Neuronal stem cell (in vitro differentiated cells): ENCODE data around the gene VPS35L.

ENCODE experiments used
- DNase-seq: peaks from one replicate; pipeline ENCODE4 v3.0.0-alpha.2; 2013; ENCODE audit warnings: low spot score
- H2AFZ ChIP-seq: one replicate; pipeline ENCODE4 v1.6.1; 2013; ENCODE audit warnings: mild to moderate bottlenecking, low read length, inconsistent platforms
- H2AK5ac ChIP-seq: 2 replicates; pipeline ENCODE4 v1.6.1; 2013; ENCODE audit warnings: low read depth, mild to moderate bottlenecking, inconsistent platforms, low read length, moderate library complexity, mixed read lengths
- H2BK120ac ChIP-seq: 2 replicates; pipeline ENCODE4 v1.6.1; 2013; ENCODE audit warnings: low read depth, mild to moderate bottlenecking, inconsistent platforms, low read length, moderate library complexity, mixed read lengths
- H2BK12ac ChIP-seq: one replicate; pipeline ENCODE4 v1.6.1; 2013; ENCODE audit warnings: low read length, inconsistent platforms
- H2BK15ac ChIP-seq: 2 replicates; pipeline ENCODE4 v1.6.1; 2013; ENCODE audit warnings: mild to moderate bottlenecking, low read length, inconsistent platforms, mixed read lengths
- H2BK5ac ChIP-seq: one replicate; pipeline ENCODE4 v1.6.1; 2013; ENCODE audit warnings: inconsistent platforms, mild to moderate bottlenecking, low read length, moderate library complexity
- H3K14ac ChIP-seq: one replicate; pipeline ENCODE4 v1.6.1; 2013; ENCODE audit warnings: low read length, inconsistent platforms
- H3K18ac ChIP-seq: 2 replicates; pipeline ENCODE4 v1.6.1; 2013; ENCODE audit warnings: low read length, inconsistent platforms
- H3K23ac ChIP-seq: 2 replicates; pipeline ENCODE4 v1.6.1; 2013; ENCODE audit warnings: low read depth, mild to moderate bottlenecking, mixed read lengths, low read length, inconsistent platforms; ENCODE audit not compliant: poor library complexity
- H3K27ac ChIP-seq: replicated peaks from 3 replicates; pipeline ENCODE4 v1.5.1; 2013; ENCODE audit warnings: low read length, inconsistent platforms
- H3K27me3 ChIP-seq, 3 experiments: 2 replicates each; pipeline ENCODE4 v1.6.1; 2013; ENCODE audit warnings: low read length in 3 of 3, mild to moderate bottlenecking in 2 of 3, inconsistent platforms in 1 of 3, low read depth in 1 of 3, mixed read lengths in 1 of 3, moderate library complexity in 1 of 3; ENCODE audit not compliant: control insufficient read depth in 3 of 3, insufficient read depth in 3 of 3
- H3K36me3 ChIP-seq, 2 donors: replicated peaks in 1 of 2; 2 replicates each; pipeline ENCODE4 v1.6.1; 2013; ENCODE audit warnings: low read length in 2 of 2; ENCODE audit not compliant: control insufficient read depth in 2 of 2, insufficient read depth in 2 of 2
- H3K4ac ChIP-seq: 2 replicates; pipeline ENCODE4 v1.6.1; 2013; ENCODE audit warnings: inconsistent platforms, mild to moderate bottlenecking, low read length, moderate library complexity
- H3K4me1 ChIP-seq, 2 donors: 1 replicate in 1 of 2; 2 replicates in 1 of 2; pipeline ENCODE4 v1.6.1; 2013; ENCODE audit warnings: low read length in 2 of 2, low read depth in 1 of 2; ENCODE audit not compliant: control insufficient read depth in 2 of 2, insufficient read depth in 1 of 2
- H3K4me2 ChIP-seq: one replicate; pipeline ENCODE4 v1.6.1; 2013; ENCODE audit warnings: mild to moderate bottlenecking, low read length, inconsistent platforms; ENCODE audit not compliant: insufficient read depth, poor library complexity, severe bottlenecking
- H3K4me3 ChIP-seq, 2 donors: 2 replicates each; pipeline ENCODE4 v1.5.1; 2013; ENCODE audit warnings: low read length in 2 of 2, mild to moderate bottlenecking in 2 of 2, inconsistent platforms in 1 of 2, moderate library complexity in 1 of 2
- H3K79me1 ChIP-seq: one replicate; pipeline ENCODE4 v1.6.1; 2013; ENCODE audit warnings: low read depth, mild to moderate bottlenecking, inconsistent platforms, low read length, moderate library complexity
- H3K9ac ChIP-seq: one replicate; pipeline ENCODE4 v1.6.1; 2013; ENCODE audit warnings: mild to moderate bottlenecking, low read depth, low read length, inconsistent platforms; ENCODE audit not compliant: poor library complexity
- H3K9me3 ChIP-seq, 2 donors: replicated peaks in 1 of 2; 2 replicates each; pipeline versions ENCODE3 to v1.6.1; 2013; ENCODE audit warnings: low read length in 2 of 2, mild to moderate bottlenecking in 2 of 2, inconsistent platforms in 1 of 2, low read depth in 1 of 2, mixed read lengths in 1 of 2, moderate library complexity in 1 of 2; ENCODE audit not compliant: control insufficient read depth in 2 of 2, insufficient read depth in 1 of 2
- H4K8ac ChIP-seq: one replicate; pipeline ENCODE4 v1.6.1; 2013; ENCODE audit warnings: low read depth, mild to moderate bottlenecking, inconsistent platforms, low read length, moderate library complexity
- H4K91ac ChIP-seq: one replicate; pipeline ENCODE4 v1.6.1; 2013; ENCODE audit warnings: low read length, low read depth, mild to moderate bottlenecking, inconsistent platforms; ENCODE audit not compliant: poor library complexity
- whole genome bisulfite sequencing, 2 donors: extraction: QIAGEN DNeasy Blood & Tissue Kit; methylation state at CpG; one replicate each; pipeline ENCODE4 v1.1.7; 2013; ENCODE audit warnings: missing lambda C conversion rate in 2 of 2, mixed read lengths in 1 of 2; ENCODE audit not compliant: insufficient read length in 2 of 2, insufficient replicate concordance in 1 of 2; ENCODE audit errors: extremely low coverage in 2 of 2; 5-methylcytosine and 5-hydroxymethylcytosine counted together

VPS35L gene

DNA sequence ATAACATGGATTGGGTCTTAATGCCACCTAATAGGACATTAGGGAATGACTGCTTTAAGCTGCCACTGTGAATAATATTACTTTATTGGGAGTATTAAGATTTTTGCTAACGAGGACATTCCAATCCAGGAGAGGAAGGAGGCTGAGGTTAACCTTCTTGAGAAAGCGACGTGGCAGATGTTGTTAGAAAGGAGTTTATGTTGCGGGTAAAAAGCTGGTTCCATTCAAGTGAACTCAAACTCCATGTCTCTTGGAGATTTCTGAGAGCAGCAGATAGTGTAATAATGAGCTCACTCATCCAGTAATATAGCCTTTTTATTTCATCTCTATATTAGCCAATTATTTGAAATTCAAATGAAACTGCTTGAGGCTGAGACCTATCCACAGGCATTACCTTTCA lies 87.0 kb downstream of the VPS35L start:
- Histone ChIP-seq H3K4me3 (no peak overlapping the region), H2AK5ac (no peak overlapping the region), H3K79me1 (no peaks in the 10 kb centered on the region), H3K9me3 (no peaks in the 10 kb centered on the region), H2BK120ac (no peak overlapping the region), H3K4me1 (peaks cover 0 to 3% of the 10 kb centered on the region in 2 donors), H2BK12ac (no peak overlapping the region), H3K18ac (no peak overlapping the region), H3K4ac (no peak overlapping the region), H2AFZ (no peak overlapping the region), H4K8ac (no peak overlapping the region), H4K91ac (no peak overlapping the region), H3K4me2 (no peak overlapping the region), H3K36me3 (peaks cover 3 to 62% of the 10 kb centered on the region in 2 donors), H3K27ac (no peak overlapping the region), H3K14ac (no peak overlapping the region), H3K9ac (no peak overlapping the region), H3K27me3 (no peaks in the 10 kb centered on the region), H2BK15ac (no peak overlapping the region), H3K23ac (no peak overlapping the region), H2BK5ac (no peak overlapping the region)
- no CpG with 5 or more reads among the region's 4 CpGs for WGBS, 2 donors
- DNase-seq, result no peak

DNA sequence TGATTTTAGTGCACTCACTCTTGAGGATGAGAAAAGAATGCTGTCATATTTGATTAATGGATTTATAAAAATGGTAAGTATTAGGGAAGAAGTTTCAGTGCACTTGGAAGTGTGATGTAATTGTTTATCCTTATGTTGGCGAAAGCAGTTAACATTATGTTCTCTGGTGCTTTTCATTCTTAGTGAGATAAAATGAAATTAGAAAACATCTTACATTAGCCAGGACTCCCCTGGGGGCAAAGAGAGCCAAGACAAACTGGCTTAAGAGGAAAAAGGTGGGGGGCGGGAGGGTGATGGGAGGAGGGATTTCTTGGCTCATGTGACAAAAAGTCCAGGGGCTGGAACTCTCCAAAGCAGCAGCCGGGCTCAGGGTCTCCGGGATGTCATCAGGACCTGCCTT lies 89.4 kb downstream of the VPS35L start:
- Histone ChIP-seq H3K9me3 (no peaks in the 10 kb centered on the region), H3K4me3 (no peak overlapping the region), H2BK15ac (no peak overlapping the region), H3K14ac (no peak overlapping the region), H2BK120ac (no peak overlapping the region), H3K36me3 (peaks cover 1 to 62% of the 10 kb centered on the region in 2 donors), H3K27me3 (no peaks in the 10 kb centered on the region), H3K4ac (no peak overlapping the region), H3K18ac (no peak overlapping the region), H3K4me2 (no peak overlapping the region), H2AK5ac (no peak overlapping the region), H3K27ac (no peak overlapping the region), H3K23ac (no peak overlapping the region), H2AFZ (no peak overlapping the region), H3K79me1 (no peaks in the 10 kb centered on the region), H2BK12ac (no peak overlapping the region), H4K8ac (no peak overlapping the region), H2BK5ac (no peak overlapping the region), H4K91ac (no peak overlapping the region), H3K4me1 (peaks cover 0 to 3% of the 10 kb centered on the region in 2 donors), H3K9ac (no peak overlapping the region)
- DNase-seq, result no peak
- WGBS, 2 donors, result no CpG with 5 or more reads among the region's 4 CpGs

DNA sequence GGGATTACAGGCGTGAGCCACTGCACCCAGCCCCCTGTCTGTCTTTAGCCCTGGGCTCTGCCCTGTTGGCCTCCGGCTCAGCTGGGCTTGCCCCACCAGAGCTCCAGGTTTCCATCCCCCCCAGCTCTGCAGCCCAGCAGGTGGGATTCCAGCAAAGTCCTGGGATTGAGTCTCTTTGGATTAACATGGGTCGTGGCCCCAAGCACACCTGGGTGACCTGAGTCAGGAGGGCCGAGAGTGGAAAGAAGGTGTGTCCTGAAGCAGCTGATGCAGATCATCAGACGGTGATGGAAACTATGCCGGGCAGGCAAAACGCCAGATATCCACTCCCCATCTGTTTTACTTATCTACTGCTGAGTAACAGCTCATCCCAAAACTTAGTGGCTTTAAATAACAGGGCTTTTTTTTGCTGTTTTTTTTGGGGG lies 90.1 kb downstream of the VPS35L start:
- Histone ChIP-seq H4K8ac (no peak overlapping the region), H2BK12ac (no peak overlapping the region), H3K4me2 (no peak overlapping the region), H4K91ac (no peak overlapping the region), H3K79me1 (no peaks in the 10 kb centered on the region), H2BK120ac (no peak overlapping the region), H3K9me3 (no peaks in the 10 kb centered on the region), H2AK5ac (no peak overlapping the region), H3K14ac (no peak overlapping the region), H3K4me3 (no peak overlapping the region), H3K4me1 (peaks cover 0 to 3% of the 10 kb centered on the region in 2 donors), H3K36me3 (peaks cover 1 to 57% of the 10 kb centered on the region in 2 donors), H3K27me3 (no peaks in the 10 kb centered on the region), H3K4ac (no peak overlapping the region), H2AFZ (no peak overlapping the region), H3K27ac (no peak overlapping the region), H2BK5ac (no peak overlapping the region), H3K23ac (no peak overlapping the region), H3K9ac (no peak overlapping the region), H3K18ac (no peak overlapping the region), H2BK15ac (no peak overlapping the region)
- WGBS, 2 donors, result no CpG with 5 or more reads among the region's 7 CpGs
- no peak for DNase-seq

DNA sequence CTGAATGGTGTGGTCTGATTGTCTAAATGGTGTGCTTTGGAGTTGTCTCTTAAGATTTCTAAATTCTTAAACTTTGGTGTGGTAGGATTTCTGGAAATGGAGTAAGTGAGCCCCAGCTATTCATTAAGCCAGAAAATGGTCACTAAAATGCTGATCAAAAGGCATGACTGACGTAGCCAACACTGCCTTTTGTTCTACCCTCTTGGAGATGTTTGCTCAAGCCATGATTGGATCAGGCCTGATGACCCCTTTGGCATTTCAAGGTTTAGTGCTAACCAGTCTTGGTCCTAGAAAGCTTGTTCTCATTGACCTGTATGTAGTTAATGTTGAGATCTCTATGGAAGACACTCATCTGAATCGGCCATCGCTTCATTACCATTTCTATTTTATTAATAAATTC lies 94.5 kb downstream of the VPS35L start:
- H3K36me3 ChIP-seq, result peaks cover 9 to 68% of the 10 kb centered on the region in 2 donors

More for the DNA sequence above, 94.5 kb downstream of the VPS35L start:
- no peak overlapping the region for H3K9ac ChIP-seq
- no CpG with 5 or more reads among the region's 3 CpGs for WGBS, 2 donors
- no peak overlapping the region for H3K4ac ChIP-seq
- H4K91ac ChIP-seq, result no peak overlapping the region
- H3K4me2 ChIP-seq, result no peak overlapping the region
- H3K9me3 ChIP-seq, result no peaks in the 10 kb centered on the region
- H2BK120ac ChIP-seq, result no peak overlapping the region
- H4K8ac ChIP-seq, result no peak overlapping the region
- H2BK15ac ChIP-seq, result no peak overlapping the region
- DNase-seq, result no peak
- no peak overlapping the region for H2BK12ac ChIP-seq
- H3K4me3 ChIP-seq, result no peak overlapping the region
- no peak overlapping the region for H3K23ac ChIP-seq
- H3K4me1 ChIP-seq, result peaks cover 0 to 2% of the 10 kb centered on the region in 2 donors
- no peak overlapping the region for H3K18ac ChIP-seq
- no peaks in the 10 kb centered on the region for H3K27me3 ChIP-seq
- H3K14ac ChIP-seq, result no peak overlapping the region
- H3K27ac ChIP-seq, result no peak overlapping the region
- H2AK5ac ChIP-seq, result no peak overlapping the region
- no peak overlapping the region for H2BK5ac ChIP-seq
- no peaks in the 10 kb centered on the region for H3K79me1 ChIP-seq
- no peak overlapping the region for H2AFZ ChIP-seq
